AG20443 (cell line): ENCODE data around the gene PODNL1.

Experiments
- DNase-seq: peaks from one replicate; pipeline ENCODE4 v3.0.0; 2012; ENCODE audit warnings: low spot score, mixed read lengths

The PODNL1 gene

DNA sequence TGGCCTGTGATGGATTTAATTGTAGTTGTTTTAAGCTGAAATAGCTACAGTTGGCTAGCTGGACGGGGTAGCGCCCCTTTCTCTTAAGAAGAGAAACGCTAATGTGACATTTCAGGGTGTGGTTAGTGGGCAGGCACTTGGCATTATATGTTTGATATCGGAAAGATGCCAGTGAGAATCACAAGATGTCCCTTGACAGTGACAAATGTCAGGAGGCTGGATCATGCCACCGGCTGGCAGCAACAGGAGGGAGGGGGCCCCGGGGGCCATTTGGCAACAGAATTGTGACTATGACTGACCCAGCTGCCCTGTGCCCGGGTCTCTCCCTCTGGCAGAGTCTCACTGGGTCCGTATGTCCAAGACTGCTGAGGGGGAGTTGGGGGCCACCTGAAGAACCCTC is 18.8 kb upstream of the PODNL1 start:
- no peak for DNase-seq

DNA sequence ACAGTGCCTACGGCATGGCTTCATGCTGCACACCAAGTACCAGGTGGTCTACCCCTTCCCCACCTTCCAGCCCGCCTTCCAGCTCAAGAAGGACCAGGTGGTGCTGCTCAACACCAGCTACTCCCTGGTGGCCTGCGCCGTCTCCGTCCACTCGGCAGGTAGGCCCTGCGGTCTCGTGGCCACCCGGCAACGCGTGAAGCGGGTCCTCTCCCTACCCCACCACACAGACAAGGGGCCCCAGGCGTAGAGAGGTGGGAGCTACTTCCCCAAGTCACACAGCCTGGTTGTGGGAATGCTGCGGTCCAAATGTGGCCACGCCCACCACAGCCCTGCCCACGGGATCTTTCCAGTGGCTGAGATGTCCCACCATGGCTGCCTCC is 18.1 kb upstream of the PODNL1 start:
- no peak for DNase-seq

DNA sequence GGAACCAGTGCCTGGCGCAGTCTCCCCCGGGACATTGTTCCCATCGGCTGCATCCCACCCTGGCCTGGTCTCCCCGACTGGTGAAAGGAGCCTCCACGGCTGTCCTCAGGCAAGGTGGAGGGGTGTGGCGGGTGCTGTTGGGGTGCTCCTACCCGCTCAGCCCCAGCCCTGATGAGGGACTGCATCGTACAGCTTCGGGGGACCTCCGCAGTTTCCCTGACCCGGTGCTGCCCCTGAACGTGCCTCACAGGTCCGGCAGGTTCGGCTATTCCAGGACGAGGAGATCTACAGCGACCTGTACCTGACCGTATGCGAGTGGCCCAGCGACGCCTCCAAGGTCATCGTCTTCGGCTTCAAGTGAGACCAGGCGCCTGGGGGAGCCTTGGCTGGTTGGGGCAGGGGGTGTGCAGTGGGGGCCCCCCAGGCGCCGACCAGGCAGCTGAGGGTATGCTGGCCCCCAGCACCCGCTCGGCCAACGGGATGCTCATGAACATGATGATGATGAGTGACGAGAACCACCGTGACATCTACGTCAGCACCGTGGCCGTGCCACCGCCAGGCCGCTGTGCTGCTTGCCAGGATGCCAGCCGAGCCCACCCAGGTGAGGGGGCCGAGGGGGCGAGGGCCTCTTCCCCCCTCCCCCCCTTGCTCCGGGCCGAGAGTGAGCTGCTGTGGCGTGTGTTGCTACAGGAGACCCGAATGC is 17.6 kb upstream of the PODNL1 start:
- no peak for DNase-seq

DNA sequence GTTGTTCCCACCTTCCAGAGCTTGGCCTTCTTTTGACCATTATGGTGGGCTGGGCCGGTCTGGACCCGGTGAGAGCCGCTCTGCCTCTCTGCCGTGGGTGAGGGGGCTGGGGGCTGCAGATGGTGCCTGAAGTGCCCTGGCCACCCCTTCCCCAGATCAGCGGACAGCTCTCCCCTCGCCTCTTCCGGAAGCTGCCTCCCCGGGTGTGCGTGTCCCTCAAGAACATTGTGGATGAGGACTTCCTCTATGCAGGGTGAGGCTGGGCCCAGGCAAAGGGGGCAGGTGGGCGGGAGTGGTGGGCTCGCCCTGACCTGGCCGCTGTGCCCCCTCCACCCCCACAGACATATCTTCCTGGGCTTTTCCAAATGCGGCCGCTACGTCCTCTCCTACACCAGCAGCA is 16.0 kb upstream of the PODNL1 start:
- no peak for DNase-seq

DNA sequence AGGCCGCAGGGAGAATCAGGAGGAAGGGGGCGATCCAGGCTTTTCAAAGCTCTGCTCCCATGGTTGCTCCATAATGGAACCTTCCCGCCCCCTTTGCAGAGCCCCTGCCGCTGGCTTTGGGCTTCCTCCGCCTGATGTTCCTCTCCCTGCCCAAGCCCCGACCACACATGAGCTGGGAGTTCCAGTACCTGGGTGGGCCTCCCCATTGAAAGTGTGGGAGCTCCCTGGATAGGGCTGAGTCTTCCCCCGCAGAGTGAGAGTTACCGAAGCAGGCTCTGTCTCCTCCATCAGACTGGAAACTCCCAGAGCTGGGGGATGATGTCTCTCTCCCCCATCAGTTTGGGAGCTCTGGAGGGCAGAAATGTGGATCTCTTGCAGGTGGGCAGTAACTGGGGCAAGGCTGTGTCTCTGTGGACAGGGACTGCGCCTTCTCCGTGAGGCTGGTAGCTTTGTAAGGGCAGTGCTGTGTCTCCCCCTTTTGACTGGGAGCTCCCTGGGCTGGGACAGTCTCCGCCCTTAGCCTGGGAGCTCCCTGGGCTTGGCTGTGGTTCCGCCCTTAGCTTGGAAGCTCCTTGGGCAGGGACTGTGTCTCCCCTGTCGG is 14.8 kb upstream of the PODNL1 start:
- peak; percentile 92 for DNase-seq

DNA sequence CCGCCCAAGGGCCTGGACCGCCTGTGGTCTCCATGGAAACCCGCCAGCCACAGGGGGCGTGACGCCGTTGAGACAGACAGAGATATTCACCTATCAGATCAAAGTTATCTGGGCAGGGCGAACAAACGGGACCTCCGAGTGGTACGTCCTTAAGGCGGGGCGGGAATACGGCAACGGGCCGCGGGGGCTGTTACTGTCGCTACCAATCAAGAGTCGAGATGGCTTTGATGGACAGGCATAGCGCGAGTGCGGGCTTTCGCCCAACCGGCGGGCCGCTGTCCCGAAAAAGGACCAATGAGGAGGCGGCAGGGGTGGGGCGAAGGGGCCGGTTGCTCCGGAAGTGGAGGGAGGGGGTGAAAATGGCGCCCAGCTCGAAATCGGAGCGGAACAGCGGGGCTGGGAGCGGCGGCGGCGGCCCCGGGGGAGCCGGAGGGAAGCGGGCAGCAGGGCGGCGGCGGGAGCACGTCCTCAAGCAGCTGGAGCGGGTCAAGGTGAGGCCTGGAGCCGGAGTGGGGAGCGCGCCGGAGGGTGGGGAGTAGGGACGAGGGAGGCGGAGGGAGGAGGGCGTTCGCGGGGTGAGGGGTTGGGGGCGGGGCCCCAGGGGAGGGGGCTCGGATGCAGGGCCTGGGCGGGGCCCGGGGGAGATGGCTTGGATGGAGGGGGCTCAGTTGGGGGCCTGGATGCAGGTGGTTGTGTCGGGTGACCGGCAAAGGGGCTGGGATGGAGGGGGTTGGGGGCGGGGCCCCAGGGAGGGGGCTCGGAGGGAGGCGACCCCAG is 14.1 kb upstream of the PODNL1 start, which contains the start of gene DCAF15:
DCAF15 (plus strand) TSS at position 356 of the 777 bp plus-strand sequence; CDS start at position 360, 4 bp downstream.
- DNase-seq = peak; percentile 100

DNA sequence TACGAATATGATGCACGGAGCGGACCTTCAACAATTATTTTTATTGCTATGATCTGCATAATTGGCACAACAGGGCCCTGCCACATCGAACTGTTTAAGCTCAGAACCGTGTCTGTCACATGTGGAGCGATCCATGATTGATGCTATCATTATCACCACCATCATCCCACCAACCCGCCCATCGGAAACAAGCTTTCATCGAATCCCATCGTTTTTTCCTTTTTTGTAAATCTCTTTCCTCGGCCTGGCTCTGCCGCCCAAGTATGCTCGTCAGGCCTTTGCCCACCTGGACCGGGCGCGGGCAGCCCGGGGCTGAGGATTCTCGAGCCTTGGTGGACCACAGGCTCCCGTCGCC is 13.6 kb upstream of the PODNL1 start:
- DNase-seq = no peak

DNA sequence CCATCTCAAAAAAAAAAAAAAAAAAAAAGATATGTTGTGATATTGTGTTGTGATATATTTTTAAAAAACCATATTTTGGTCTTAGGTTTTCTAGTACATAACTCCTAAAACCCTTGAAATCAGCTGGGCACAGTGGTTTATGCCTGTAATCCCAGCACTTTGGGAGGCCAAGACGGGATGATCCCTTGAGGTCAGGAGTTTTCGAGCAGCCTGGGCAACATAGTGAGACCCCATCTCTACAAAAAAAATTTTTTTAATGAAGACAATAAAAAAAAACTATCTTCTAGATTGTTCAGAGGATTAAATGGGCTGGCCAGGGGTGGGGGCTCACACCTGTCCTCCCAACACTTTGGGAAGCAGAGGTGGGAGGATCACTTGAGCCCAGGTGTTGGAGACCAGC is 12.8 kb upstream of the PODNL1 start:
- DNase-seq = no peak

DNA sequence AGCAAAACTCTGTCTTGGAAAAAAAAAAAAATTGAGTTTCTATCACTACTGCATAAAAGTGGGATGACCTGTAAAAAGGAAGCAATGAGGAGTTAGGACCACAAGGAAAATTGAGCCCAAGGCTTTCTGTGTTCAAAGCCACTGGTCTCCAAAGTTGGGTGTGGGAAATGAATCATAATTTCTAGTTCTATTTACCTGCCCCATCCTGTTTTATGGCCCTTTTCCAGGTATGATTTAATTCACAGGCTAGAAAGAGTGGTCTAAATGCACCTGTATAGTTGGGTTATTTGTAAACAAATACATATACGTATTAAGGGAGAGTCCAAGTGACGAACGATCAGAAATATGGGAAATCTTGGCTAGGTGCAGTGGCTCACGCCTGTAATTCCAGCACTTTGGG is 8.2 kb upstream of the PODNL1 start:
- DNase-seq = no peak

DNA sequence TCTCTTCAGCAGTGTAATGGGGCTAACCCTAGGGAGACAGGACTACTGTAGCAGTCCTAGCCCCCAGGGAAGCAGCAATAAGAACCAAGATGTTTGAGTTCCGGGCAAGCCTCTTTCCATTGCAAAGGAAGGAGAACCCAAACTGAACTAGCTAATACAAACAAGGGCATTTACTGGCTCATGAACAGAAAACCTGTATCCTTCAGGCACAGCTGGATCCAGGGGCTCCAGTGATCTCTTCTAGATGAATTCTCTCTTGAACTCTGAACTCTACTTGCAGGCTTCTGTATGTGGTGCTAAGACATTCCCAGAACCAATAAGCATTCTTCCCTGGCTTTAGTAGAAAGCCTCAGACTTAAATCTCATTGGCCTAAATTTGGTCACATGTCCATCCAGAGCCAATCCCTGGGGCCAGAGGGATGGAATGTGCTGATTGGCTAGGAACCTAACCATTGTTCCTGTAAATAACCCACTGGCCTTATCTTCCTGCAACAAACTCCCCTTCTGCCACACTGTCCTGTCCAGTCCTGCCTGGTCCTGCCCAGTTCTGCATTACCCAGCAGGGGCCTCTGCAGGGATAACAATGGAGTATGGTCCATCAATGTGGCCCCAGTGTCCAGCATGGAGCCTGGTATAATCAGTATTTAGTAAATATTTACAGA is 3.9 kb upstream of the PODNL1 start:
- DNase-seq = no peak

DNA sequence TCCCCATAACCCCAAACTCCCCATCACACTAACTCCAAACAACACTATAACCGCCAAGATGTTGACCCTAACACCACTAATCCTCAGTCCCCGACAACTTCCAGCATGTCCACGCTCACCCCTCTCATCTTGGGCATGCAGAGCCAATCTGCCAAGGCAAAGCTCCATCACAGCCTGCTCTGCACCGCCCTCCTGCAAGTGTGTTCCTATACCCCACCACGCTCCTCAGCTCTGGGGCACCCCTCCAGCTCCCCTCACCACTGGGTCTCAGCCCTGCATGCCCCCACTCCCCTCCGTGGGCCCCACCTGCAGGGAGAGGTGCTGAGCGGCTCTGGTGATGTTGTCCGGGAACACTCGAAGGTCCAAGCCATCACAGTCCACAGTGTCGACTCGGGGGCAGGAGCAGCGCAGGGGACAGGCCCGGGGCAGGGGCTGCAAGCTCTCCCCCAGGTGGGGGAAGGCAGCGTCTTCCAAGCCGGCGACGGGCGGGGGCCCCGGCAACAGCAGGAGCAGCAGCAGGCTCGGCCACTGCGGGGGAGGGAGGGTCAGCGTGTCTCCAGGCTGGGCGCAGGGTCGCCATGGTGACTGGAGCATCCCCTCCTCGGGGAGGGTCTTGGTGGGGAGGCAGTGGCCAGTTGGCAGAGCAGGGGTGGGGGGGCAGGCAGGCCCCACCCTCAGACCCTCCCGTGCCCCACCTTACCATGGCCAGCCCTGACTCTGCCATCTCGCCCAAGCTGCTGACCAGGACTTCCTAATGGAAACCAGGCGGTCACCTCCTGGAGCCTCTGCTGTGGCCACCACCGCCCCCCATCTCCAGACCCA is 527 bp downstream of the PODNL1 start:
- DNase-seq = peak; percentile 52

DNA sequence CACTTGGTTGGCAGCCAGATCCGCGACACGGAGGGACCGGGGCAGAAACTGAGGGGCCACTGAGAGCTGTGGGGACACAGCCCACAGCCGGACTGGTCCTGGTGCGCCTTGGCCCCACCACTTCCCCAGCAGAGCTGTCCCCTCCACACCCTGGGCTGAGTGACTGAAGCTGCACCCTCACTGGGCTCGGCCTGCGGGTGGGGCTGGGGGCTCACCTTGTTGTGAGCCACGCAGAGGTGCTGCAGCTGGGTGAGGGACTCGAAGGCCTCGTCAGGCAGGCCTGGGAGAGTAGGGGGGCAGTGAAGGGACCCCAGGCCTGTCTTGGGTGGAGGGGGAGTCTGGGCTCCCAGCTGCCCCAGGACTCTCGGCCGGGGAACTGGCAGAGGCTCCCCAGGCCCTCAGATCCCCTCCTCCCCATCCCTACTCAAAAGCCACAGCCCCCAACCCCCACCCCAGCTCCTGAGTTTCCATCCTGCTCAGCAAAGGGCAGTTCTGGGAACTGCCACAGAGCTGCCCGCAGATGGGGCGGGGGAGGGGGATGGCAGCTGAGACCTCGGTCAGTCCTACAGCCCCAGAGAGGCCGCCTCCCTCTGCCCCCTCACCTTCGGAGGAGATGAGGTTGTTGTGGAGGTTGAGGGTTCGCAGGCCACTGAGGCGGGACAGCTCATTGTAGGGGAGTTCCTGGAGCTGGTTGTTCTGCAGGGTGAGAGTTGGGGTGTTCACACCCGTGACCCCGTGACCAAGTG is 2.3 kb downstream of the PODNL1 start:
- DNase-seq = no peak

DNA sequence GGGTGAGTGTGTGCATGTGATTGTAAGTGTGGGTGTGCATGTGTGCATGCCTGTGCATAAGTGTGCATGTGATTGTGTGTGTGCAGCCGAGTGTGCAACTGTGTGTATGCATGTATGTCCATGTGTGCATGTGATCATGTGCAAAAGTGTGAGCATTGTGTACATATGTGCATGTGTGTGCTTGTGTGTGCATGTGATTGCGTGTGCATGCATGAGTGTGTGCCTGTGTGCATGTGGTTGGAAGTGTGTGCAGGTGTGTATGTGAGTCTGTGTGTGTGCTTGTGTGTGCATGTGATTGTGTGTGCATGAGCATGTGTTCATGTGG is 3.5 kb downstream of the PODNL1 start:
- DNase-seq = no peak

DNA sequence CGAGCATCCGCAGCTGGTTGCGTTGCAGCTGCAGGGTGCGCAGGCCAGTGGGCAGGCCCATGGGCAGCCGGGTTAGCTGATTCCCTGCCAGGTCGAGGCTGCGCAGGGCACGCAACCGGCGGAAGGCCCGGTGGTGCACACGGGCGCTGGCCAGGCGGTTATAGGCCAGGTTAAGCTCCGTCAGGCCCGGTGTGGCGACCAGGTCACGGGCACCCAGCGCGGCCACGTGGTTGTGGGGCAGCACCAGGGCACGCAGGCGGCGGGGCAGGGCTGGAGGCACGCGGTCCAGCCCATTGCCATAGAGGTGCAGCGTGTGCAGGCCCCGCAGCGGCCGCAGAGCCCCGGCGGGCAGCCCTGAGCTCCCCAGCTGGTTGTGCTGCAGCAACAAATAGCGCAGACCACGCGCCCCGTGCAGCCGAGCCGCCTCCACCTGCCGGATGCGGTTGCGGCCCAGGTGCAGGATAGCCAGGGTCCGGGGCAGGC is 5.3 kb downstream of the PODNL1 start:
- no peak for DNase-seq

DNA sequence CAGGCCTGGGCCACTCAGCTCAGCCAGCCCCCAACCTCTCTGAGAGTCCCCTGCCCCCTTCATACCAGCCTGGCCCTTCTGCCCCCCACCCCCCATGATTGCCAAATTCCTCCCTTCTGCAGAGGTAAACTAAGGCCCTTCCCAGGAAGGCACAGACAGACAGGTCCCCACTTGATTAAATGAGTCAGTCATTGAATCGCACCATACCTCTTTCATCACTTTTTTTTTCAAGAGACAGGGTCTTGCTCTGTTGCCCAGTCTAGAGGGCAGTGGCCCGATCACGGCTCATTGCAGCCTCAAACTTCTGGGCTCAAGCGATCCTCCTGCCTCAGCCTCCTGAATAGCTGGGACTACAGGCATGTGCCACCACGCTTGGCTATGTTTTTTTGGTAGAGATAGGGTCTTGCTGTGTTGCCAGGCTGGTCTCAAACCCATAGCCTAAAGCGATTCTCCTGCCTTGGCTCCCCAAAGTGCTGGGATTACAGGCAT is 6.0 kb downstream of the PODNL1 start:
- no peak for DNase-seq

DNA sequence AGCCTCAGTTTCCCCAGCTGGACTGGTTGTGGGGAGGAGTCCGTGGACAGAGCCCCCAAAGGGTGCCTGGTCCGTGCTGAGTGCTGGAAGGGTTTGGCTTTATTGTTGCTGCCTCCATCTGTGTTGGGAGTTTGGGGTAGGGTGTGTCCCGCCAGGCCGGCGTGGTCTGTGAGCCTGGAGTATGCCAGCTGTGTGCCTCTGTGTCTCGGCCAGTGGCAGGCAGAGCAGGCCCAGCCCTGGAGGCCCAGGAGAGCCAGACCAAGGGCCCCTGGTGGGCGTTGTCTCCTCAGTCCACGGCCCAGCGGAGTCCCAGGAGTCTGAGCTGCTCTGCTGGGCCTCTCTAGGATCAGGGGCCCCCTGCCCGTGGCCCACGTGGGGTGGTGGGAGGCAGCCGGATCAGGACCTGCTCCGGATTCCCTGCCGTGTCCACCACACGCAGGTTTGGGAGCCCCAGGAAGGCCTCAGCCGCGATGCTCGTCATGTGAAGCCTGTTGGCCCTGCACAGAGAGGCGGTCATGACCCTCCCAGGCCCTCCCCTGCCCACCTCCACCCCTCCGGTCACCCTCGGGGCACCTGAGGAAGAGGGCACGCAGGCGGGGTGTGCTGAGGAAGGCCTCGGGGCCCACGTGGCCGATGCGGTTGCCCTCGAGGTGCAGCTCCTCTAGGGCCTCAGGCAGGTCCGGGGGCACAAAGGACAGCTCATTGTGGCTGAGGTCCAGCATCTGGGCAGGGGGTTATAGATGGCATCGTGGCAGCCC is 6.6 kb downstream of the PODNL1 start:
- no peak for DNase-seq

DNA sequence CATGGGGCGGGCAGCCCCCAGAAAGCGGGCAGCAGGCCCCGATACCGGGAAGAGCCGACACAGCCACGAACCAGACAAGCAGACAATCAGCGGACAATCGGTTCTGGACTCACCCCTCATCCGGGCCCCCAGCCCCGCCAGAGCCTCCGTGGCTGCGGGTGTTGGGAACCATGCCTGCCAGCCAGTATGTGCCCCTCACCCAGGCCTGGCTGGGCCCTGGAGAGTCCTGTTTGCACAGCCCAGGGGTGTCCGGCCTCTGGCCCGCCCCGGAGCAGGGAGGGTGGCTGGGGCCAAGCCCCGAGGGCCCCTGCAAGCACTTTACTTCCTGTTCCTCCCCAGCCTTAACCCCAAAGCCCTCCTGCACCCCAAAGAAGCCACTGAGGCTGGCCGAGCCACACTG is 7.8 kb downstream of the PODNL1 start:
- no peak for DNase-seq

DNA sequence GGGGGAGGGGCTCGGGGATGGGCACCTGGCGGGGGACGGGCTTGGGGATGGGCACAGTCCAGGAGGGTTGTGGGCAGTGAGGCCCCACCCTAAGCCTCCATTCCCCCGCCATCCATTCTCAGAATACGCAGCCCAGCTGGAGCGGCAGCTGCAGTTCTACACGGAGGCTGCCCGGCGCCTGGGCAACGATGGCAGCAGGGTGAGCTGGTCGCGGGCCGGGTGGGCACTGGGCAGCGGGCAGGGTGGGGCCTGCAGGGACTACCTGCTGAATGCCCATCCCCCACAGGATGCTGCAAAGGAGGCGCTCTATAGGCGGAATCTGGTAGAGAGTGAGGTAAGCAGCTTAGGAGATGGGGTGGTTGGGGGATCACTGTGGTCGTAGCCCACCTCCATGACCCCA is 8.3 kb downstream of the PODNL1 start:
- no peak for DNase-seq

DNA sequence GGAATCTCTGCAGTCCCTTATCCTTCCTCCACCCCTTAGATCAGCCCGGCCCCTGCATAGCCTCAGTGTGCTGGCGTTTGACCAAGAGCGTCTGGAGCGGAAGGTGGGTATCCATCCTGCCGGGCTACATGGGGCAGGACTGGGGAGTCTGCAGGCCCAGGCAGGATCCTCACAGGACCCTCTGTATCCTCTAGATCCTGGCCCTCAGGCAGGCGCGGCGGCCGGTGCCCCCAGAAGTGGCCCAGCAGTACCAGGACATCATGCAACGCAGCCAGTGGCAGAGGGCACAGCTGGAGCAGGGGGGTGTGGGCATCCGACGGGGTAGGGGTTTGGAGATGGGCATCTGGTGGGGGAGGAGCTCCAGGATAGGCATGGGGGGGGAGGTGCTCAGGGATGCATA is 8.9 kb downstream of the PODNL1 start:
- DNase-seq = no peak

DNA sequence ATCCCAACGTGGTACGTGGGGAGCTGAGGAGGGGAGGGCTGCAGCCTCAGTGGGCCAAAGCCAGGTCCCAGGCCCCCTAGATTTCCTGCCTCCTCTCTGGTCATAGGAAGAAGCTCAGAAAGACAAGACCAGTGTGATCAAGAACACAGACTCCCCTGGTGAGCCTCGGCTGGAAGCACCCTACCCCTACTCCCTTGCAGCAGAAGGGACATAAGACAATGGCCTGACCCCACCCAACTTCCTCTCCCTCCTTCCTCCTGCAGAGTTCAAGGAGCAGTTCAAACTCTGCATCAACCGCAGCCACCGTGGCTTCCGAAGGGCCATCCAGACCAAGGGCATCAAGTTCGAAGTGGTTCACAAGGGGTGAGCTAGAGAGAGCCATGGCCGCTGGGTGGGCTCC is 11.5 kb downstream of the PODNL1 start:
- no peak for DNase-seq
